HEK293T (cell line): Measurements from ENCODE around the gene GPRC5B.

ENCODE experiments used
- CTCF ChIA-PET: fragments of 350-600 bp; formaldehyde crosslinking; extraction: SDS; loops from one replicate; lab custom pipeline; 2021; ENCODE audit warnings: antibody characterized with exemption, inconsistent platforms; lab: Yijun Ruan, JAX
- POLR2A ChIA-PET: fragments of 350-600 bp; formaldehyde crosslinking; extraction: SDS; loops from one replicate; lab custom pipeline; 2020; ENCODE audit warnings: antibody characterized with exemption, inconsistent platforms; lab: Yijun Ruan, JAX
- DNase-seq: peaks from one replicate; pipeline ENCODE4 v3.0.0; 2012; ENCODE audit warnings: mixed read lengths; ENCODE audit errors: extremely low spot score
- ARNT ChIP-seq: fragments of 450-650 bp; IDR thresholded peaks from 2 replicates; pipeline ENCODE4 v1.6.1; 2017; ENCODE audit warnings: mild to moderate bottlenecking
- BHLHE40 ChIP-seq: fragments of 450-650 bp; IDR thresholded peaks from 2 replicates; pipeline ENCODE4 v1.6.1; 2016; ENCODE audit warnings: mild to moderate bottlenecking, moderate library complexity, borderline replicate concordance
- CTBP1 ChIP-seq: fragments of 450-650 bp; IDR thresholded peaks from 2 replicates; pipeline ENCODE4 v1.6.1; 2016; ENCODE audit warnings: borderline replicate concordance
- ELF4 ChIP-seq: fragments of 450-650 bp; IDR thresholded peaks from 2 replicates; pipeline ENCODE4 v1.6.1; 2017; ENCODE audit warnings: antibody characterized with exemption
- FOXA1 ChIP-seq: fragments of 450-650 bp; IDR thresholded peaks from 2 replicates; pipeline ENCODE4 v1.6.1; 2016; ENCODE audit warnings: mild to moderate bottlenecking
- FOXK2 ChIP-seq: fragments of 450-650 bp; IDR thresholded peaks from 2 replicates; pipeline ENCODE4 v1.6.1; 2016; ENCODE audit warnings: mild to moderate bottlenecking
- FOXM1 ChIP-seq: fragments of 450-650 bp; IDR thresholded peaks from 2 replicates; pipeline ENCODE4 v1.6.1; 2017; ENCODE audit warnings: mild to moderate bottlenecking, borderline replicate concordance
- HDGF ChIP-seq: fragments of 450-650 bp; IDR thresholded peaks from 2 replicates; pipeline ENCODE4 v1.6.1; 2017; ENCODE audit warnings: antibody characterized with exemption, borderline replicate concordance
- L3MBTL2 ChIP-seq: fragments of 450-650 bp; conservative IDR thresholded peaks from 2 replicates; pipeline ENCODE4 v1.6.1; 2016; ENCODE audit warnings: mild to moderate bottlenecking
- LEF1 ChIP-seq: fragments of 450-650 bp; IDR thresholded peaks from 2 replicates; pipeline ENCODE4 v1.6.1; 2017; ENCODE audit warnings: mild to moderate bottlenecking, borderline replicate concordance
- NFRKB ChIP-seq: fragments of 450-650 bp; IDR thresholded peaks from 2 replicates; pipeline ENCODE4 v1.6.1; 2016; ENCODE audit warnings: mild to moderate bottlenecking, moderate library complexity
- SP1 ChIP-seq: fragments of 450-650 bp; IDR thresholded peaks from 2 replicates; pipeline ENCODE4 v1.6.1; 2017
- SUZ12 ChIP-seq: fragments of 450-650 bp; IDR thresholded peaks from 2 replicates; pipeline ENCODE4 v1.6.1; 2016; ENCODE audit warnings: mild to moderate bottlenecking
- TARDBP ChIP-seq: fragments of 450-650 bp; IDR thresholded peaks from 2 replicates; pipeline ENCODE4 v1.6.1; 2016
- ZNF384 ChIP-seq: fragments of 450-650 bp; IDR thresholded peaks from 2 replicates; pipeline ENCODE4 v1.6.1; 2016
- TF ChIP-seq, protein P1 (sequence below): fragments of 450-650 bp; IDR thresholded peaks from 2 replicates; pipeline ENCODE4 v1.6.1; 2016

Gene GPRC5B

DNA sequence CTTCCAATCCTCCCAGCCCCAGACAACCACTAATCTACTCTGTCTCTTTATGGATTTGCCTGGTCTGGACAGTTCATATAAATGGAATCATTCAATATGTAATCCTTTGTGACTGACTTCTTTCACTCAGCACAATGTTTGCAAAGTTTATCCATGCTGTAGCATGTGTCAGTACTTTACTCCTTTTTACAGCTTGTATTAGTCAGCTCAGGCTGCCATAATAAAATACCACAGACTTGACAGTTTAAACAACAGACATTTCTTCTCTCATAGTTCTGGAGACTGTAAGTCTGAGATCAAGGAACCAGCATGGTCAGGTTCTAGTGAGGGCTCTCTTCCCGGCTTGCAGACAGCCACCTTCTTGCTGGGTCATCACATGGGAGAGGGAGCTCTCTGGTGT is 41.3 kb downstream of the GPRC5B start:
- no peak for DNase-seq

DNA sequence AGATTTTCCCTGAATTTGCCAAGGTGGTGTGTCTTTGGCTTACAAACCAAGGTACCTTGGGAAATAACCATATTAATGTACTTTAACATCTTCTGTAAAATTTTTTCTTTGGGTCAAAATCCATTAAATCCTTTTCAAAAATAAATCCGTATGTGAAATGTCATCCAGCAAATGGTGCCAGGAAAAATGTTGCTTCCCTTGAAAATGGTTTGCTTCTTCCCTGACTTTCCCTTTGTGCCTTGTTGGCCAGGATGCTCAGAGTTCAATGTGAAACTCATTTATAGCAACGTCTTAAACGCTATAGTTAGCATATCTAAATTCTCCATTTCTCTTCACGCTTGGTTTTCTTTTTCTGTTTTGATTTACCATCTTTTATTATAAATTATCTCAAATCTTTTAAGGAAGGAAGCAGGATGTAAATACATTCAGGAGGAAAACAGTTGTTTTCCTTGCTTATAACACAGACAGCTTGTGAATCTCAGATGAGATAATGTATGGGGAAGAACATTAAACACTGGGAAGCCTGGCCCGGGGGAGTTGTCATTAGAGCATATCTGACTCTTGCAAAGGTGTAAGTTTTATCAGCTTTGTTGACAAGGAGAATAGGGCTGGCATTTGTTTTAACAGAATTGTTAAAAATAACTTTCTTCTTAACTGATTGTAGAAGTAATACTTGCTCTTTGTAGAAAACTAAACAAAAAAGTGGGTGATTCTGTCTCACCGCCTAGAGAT is 42.1 kb downstream of the GPRC5B start:
- DNase-seq = no peak
- POLR2A ChIA-PET = no interaction called here
- CTCF ChIA-PET = no interaction called here
- TF ChIP-seq FOXA1 (no peak), LEF1 (no peak), NFRKB (no peak)

More for the DNA sequence above, 41.3 kb downstream of the GPRC5B start:
- no peak for TF ChIP-seq TARDBP
- TF ChIP-seq SP1 = no peak
- TF ChIP-seq SUZ12 = no peak
- TF ChIP-seq FOXA1 = no peak
- TF ChIP-seq LEF1 = no peak
- no peak for TF ChIP-seq CTBP1
- no peak for TF ChIP-seq HDGF
- POLR2A ChIA-PET = no interaction called here
- CTCF ChIA-PET = no interaction called here

DNA sequence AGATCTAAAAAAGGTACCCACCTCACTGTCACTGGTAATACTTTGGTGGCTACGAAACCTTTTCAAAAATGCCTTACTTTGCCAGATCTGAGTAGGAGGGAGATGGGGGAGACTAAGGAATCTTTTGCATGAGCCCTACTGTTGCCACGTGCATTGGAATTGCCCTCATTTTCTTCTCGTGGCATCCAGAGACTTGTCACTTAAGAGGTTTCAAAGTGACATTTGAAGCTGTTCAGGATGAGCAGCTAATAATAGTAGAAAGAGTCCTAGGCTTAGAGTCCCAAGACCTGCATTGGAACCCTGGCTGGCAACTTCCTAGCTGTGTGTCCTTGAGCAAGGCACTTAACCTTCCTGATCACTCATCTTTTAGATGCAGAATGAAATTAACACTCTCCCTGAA is 43.5 kb downstream of the GPRC5B start:
- no peak for DNase-seq
- POLR2A ChIA-PET = no interaction called here
- TF ChIP-seq CTBP1 (no peak), BHLHE40 (no peak), SUZ12 (no peak), HDGF (no peak), LEF1 (no peak)
- CTCF ChIA-PET = interaction anchor here (0.6 kb wide), 2 partner anchors 66 to 67 kb away, joined by 3 to 9 read pairs; no protein-coding TSS in a partner anchor

DNA sequence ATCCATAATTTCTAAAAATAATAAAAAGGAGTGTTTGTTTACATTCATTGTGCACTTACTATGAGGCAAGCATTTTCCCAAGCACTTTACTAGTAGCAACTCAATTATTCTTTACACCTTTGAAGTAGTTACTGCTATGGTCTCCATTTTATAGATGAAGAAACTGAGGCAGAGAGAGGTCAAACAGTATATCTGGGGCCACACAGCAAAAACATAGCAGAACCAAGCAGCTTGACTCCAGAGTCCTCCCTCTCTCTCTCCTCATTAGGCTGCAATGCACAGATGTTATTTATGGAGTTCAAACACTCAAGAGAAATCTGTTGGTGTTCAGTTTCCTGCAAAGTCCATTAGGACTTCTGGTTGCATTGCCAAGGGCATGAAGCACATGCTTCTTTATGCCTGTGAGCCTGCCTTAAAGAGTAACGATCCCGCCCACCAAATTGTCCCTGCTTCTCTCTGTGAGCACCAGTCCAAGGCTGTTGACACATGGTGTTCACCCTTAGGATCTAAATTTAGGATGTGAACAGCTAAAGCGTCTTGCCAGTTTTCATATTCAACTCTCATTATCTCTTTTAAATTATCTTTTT is 44.0 kb downstream of the GPRC5B start:
- POLR2A ChIA-PET = no interaction called here
- TF ChIP-seq, protein P1, sequence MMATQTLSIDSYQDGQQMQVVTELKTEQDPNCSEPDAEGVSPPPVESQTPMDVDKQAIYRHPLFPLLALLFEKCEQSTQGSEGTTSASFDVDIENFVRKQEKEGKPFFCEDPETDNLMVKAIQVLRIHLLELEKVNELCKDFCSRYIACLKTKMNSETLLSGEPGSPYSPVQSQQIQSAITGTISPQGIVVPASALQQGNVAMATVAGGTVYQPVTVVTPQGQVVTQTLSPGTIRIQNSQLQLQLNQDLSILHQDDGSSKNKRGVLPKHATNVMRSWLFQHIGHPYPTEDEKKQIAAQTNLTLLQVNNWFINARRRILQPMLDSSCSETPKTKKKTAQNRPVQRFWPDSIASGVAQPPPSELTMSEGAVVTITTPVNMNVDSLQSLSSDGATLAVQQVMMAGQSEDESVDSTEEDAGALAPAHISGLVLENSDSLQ = no peak
- TF ChIP-seq ARNT = no peak
- CTCF ChIA-PET = no interaction called here
- no peak for DNase-seq

DNA sequence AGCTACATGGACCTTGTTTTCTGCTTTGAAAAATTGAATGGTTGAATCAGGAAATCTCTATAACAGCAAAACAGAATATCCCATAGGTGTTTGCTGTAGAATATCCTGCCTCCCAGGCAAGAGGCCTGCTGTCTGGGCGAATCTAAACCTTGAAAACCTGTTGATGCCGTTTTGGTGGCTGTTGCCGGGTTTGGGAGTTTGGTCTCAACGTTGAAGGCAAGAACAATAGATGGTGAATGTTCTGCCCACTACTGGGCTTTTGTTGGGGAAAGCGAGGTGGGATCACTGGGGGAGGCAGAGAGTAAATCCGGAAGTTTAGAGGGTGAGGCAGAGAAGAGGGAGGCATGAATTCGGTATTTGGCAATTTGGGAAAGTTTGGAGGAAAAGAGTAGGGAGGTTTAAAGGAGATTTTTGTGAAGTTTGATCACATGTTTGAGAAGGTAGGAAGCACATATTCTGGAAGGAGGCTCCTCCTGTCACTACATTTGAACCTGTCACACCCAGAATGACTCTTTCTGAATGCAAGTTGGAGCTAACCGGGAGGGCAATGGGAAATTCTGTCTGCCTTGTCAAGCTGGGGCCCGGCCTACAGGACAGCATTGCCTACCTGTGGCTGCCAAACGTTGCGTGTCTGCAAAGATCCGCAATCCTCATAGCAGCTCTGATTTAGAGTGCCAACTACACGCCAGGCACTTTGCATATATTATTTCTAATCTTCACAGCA is 46.5 kb downstream of the GPRC5B start:
- TF ChIP-seq ELF4 = no peak
- TF ChIP-seq FOXK2 = no peak
- no peak for TF ChIP-seq FOXM1
- no peak for TF ChIP-seq HDGF
- TF ChIP-seq BHLHE40 = no peak
- no peak for TF ChIP-seq TARDBP
- no peak for TF ChIP-seq L3MBTL2
- TF ChIP-seq NFRKB = no peak
- TF ChIP-seq, protein P1 = no peak
- no peak for TF ChIP-seq FOXA1
- no peak for TF ChIP-seq LEF1
- TF ChIP-seq SUZ12 = no peak
- no peak for TF ChIP-seq SP1
- TF ChIP-seq CTBP1 = no peak
- DNase-seq = no peak
- ChIA-PET POLR2A (no interaction called here), CTCF (interaction anchor here (0.6 to 0.7 kb wide), 2 partner anchors 20 to 28 kb away, joined by 3 to 5 read pairs; no protein-coding TSS in a partner anchor)

DNA sequence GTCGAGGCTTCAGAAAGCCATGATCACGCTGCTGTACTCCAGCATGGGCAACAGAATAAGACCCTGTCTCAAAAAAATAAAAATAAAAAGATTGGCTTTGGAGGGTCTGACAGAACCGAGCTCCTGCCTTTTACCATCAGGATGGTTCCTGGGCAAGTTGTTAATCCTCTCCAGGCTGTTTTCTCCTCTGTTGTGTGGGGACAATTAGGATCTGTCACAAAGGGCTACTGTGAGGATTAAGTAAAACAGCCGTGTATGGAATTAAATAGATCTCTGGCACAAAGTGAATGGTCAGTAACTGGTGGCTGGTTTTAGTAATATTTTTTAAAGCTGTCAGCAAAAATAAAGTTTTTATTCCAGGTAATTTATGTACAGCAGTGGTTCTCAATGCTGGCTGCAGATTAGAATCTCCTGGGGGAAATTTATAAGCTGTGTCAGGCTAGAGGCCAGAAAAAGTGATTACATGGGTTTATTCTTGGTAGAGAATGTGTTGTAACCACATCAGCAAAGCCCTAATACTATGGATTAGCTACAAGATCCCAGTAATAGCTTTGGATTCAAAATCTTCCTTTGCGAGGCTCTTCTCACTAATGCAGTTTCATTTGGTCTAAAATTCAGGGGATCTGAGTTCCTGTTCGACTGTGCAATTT is 47.2 kb downstream of the GPRC5B start:
- DNase-seq = no peak
- POLR2A ChIA-PET = no interaction called here
- TF ChIP-seq SP1 (no peak), BHLHE40 (no peak), FOXA1 (no peak), LEF1 (no peak), FOXK2 (no peak), FOXM1 (no peak), CTBP1 (no peak), NFRKB (no peak), L3MBTL2 (no peak), ARNT (no peak), ELF4 (no peak), HDGF (no peak), TARDBP (no peak), SUZ12 (no peak), ZNF384 (no peak)
- TF ChIP-seq, protein P1 = no peak
- CTCF ChIA-PET = interaction anchor here (0.7 kb wide), 1 partner anchor 19 kb away, joined by 3 read pairs; no protein-coding TSS in a partner anchor
